OCI-LY3 (cell line): ENCODE data around the gene EGF.

Experiments
- H2AFZ ChIP-seq: fragments of 200-600, 300-600 bp; shearing (Covaris generic); 2 replicates; pipeline ENCODE4 v1.6.0; 2014; ENCODE audit warnings: antibody characterized with exemption, low read depth, low read length
- H3K27ac ChIP-seq: fragments of 200-600, 300-600 bp; sonication (generic); 2 replicates; pipeline ENCODE4 v1.5.1; 2014; ENCODE audit warnings: mild to moderate bottlenecking, low read length, moderate library complexity, mixed read lengths
- H3K27me3 ChIP-seq: fragments of 200-600, 300-600 bp; sonication (generic); 2 replicates; pipeline ENCODE4 v1.6.1; 2014; ENCODE audit warnings: low read depth, low read length, mixed read lengths
- H3K36me3 ChIP-seq: fragments of 200-600, 300-600 bp; sonication (generic); replicated peaks from 2 replicates; pipeline ENCODE3; 2014; ENCODE audit warnings: low read depth, low read length, mixed read lengths
- H3K4me1 ChIP-seq: fragments of 300-600, 200-600 bp; sonication (generic); 2 replicates; pipeline ENCODE4 v1.6.1; 2014; ENCODE audit warnings: low read length, mixed read lengths
- H3K4me2 ChIP-seq: fragments of 200-600, 300-600 bp; sonication (generic); 2 replicates; pipeline ENCODE4 v1.6.1; 2014; ENCODE audit warnings: low read length, mixed read lengths
- H3K4me3 ChIP-seq: fragments of 300-600, 200-600 bp; sonication (generic); 2 replicates; pipeline ENCODE4 v1.5.1; 2014; ENCODE audit warnings: antibody characterized with exemption, mild to moderate bottlenecking, low read length, moderate library complexity
- H3K79me2 ChIP-seq: fragments of 300-600, 200-600 bp; shearing (Covaris generic); 2 replicates; pipeline ENCODE4 v1.6.1; 2014; ENCODE audit warnings: mild to moderate bottlenecking, low read length, mixed read lengths
- H3K9ac ChIP-seq: fragments of 300-600, 200-600 bp; shearing (Covaris generic); 2 replicates; pipeline ENCODE4 v1.6.0; 2014; ENCODE audit warnings: mild to moderate bottlenecking, low read length, moderate library complexity
- H3K9me3 ChIP-seq: fragments of 200-600, 300-600 bp; shearing (Covaris generic); 2 replicates; pipeline ENCODE4 v1.6.1; 2014; ENCODE audit warnings: low read length, mixed read lengths; ENCODE audit not compliant: insufficient read depth
- H4K20me1 ChIP-seq: fragments of 200-600, 300-600 bp; sonication (generic); 2 replicates; pipeline ENCODE4 v1.6.1; 2016; ENCODE audit warnings: low read length, mixed read lengths; ENCODE audit not compliant: insufficient read depth
- CTCF ChIP-seq: fragments of 200-600, 300-600 bp; sonication (generic); IDR thresholded peaks from 2 replicates; pipeline ENCODE4 v1.5.1; 2014; ENCODE audit warnings: antibody characterized with exemption, low read length, low read depth
- EZH2phosphoT487 ChIP-seq: fragments of 200-600 bp; shearing (Covaris generic); IDR thresholded peaks from 2 replicates; pipeline ENCODE4 v1.6.1; 2018; ENCODE audit warnings: antibody characterized with exemption, mixed run types, low read depth

EGF gene

GRCh38 chr4:109914322-109914721, 1.6 kb downstream of the EGF start:
- H3K4me1 ChIP-seq, result peaks cover 50% of the 10 kb centered on the region
- H3K79me2 ChIP-seq, result no peaks in the 10 kb centered on the region
- no peak overlapping the region for H3K4me3 ChIP-seq
- peak overlapping the region; percentile 58 for H3K4me2 ChIP-seq
- H3K9ac ChIP-seq, result no peak overlapping the region
- H4K20me1 ChIP-seq, result no peaks in the 10 kb centered on the region
- H3K36me3 ChIP-seq, result no peaks in the 10 kb centered on the region
- no peak overlapping the region for H2AFZ ChIP-seq
- H3K9me3 ChIP-seq, result no peaks in the 10 kb centered on the region
- TF ChIP-seq CTCF (no peak), EZH2phosphoT487 (no peak)
- H3K27me3 ChIP-seq, result no peaks in the 10 kb centered on the region
- no peak overlapping the region for H3K27ac ChIP-seq

GRCh38 chr4:109915385-109916026, 2.8 kb downstream of the EGF start:
- Histone ChIP-seq H3K36me3 (no peaks in the 10 kb centered on the region), H3K9ac (peak overlapping the region; percentile 1; the same call in 1 of the 2 replicates), H3K4me3 (peak overlapping the region; percentile 58), H4K20me1 (no peaks in the 10 kb centered on the region), H3K4me2 (peak overlapping the region; percentile 85), H3K79me2 (no peaks in the 10 kb centered on the region), H3K4me1 (peaks cover 50% of the 10 kb centered on the region), H3K27ac (peak overlapping the region; percentile 42), H3K27me3 (no peaks in the 10 kb centered on the region), H3K9me3 (no peaks in the 10 kb centered on the region), H2AFZ (peak overlapping the region; percentile 81; the same call in 1 of the 2 replicates)
- TF ChIP-seq EZH2phosphoT487 (no peak), CTCF (no peak)

GRCh38 chr4:109916027-109916409, 3.3 kb downstream of the EGF start:
- H3K79me2 ChIP-seq, result no peaks in the 10 kb centered on the region
- H3K4me2 ChIP-seq, result peak overlapping the region; percentile 85

GRCh38 chr4:109921384-109921808, 8.7 kb downstream of the EGF start:
- Histone ChIP-seq H3K79me2 (no peaks in the 10 kb centered on the region), H3K4me1 (peaks cover 6% of the 10 kb centered on the region), H2AFZ (no peak overlapping the region), H3K9me3 (no peaks in the 10 kb centered on the region), H3K27me3 (no peaks in the 10 kb centered on the region), H3K27ac (no peak overlapping the region), H3K4me2 (no peak overlapping the region), H3K9ac (no peak overlapping the region), H3K4me3 (no peak overlapping the region), H3K36me3 (no peaks in the 10 kb centered on the region), H4K20me1 (no peaks in the 10 kb centered on the region)
- TF ChIP-seq EZH2phosphoT487, result no peak
- no peak for TF ChIP-seq CTCF

More at GRCh38 chr4:109916027-109916409, 3.3 kb downstream of the EGF start:
- peaks cover 50% of the 10 kb centered on the region for H3K4me1 ChIP-seq
- peak overlapping the region; percentile 42 for H3K9ac ChIP-seq
- H2AFZ ChIP-seq, result peak overlapping the region; percentile 81
- H4K20me1 ChIP-seq, result no peaks in the 10 kb centered on the region
- TF ChIP-seq CTCF (no peak), EZH2phosphoT487 (no peak)
- no peaks in the 10 kb centered on the region for H3K27me3 ChIP-seq
- peak overlapping the region; percentile 42 for H3K27ac ChIP-seq
- H3K9me3 ChIP-seq, result no peaks in the 10 kb centered on the region
- H3K4me3 ChIP-seq, result peak overlapping the region; percentile 58
- H3K36me3 ChIP-seq, result no peaks in the 10 kb centered on the region
